Measurements from ENCODE around the gene THADA. TPM values are rescaled to one million over a fixed set of nuclear protein-coding genes. Genes with fewer than 3 reads are reported as not detected.

THADA gene
- total RNA-seq, 6 donors from 2014 or later: 23.6 to 57.5 (median 37.3) TPM

- DNase-seq: no peak
- TF ChIP-seq POLR2A (IDR thresholded peaks at IDR 0.05) (no peak), POLR2AphosphoS5 (IDR thresholded peaks at IDR 0.05) (no peak), EP300 (IDR thresholded peaks at IDR 0.05) (no peak)
- peaks cover 0 to 26% (median 19%) of the 10 kb centered on the region in 4 donors for H3K36me3 ChIP-seq
- peaks cover 0 to 3% (median 0%) of the 10 kb centered on the region in 4 donors for H3K27me3 ChIP-seq
- H3K4me3 ChIP-seq: no peak overlapping the region
- peaks cover 15 to 43% (median 24%) of the 10 kb centered on the region in 4 donors for H3K4me1 ChIP-seq
- H3K9me3 ChIP-seq: no peaks in the 10 kb centered on the region
- WGBS, 2 donors: 37 to 39% methylated on average over 6 of the region's 6 CpGs
- H3K27ac ChIP-seq: peak overlapping the region; percentile 99 to 100 (median 99)
- no peak for ATAC-seq (ENCODE audit: low FRiP score in 2 of 2)
These were observed 366.8 kb downstream of the THADA start for GRCh38 chr2:43228756-43229659.

DNA sequence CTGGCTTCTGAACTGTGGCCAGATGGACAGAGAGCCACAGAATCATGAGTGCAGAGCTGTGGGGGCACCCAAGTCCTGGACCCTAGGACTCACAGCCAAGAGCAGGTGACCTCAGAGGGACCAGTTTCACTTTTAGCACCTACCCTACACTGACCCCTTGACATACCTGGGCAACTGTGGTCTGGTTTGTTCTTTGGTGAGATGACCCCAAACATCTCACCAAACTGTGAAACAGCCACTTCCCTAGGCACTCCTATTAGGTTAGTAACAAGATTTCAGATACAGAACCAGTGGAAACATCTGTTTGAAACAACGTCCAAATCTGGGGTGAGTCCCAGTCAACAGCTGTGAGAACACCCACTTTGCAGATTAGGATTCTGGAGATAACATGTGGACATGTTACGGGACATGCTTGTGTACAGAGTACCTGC, 367.5 kb downstream of the THADA start:
- Histone ChIP-seq H3K4me3 (peak overlapping the region in 2 of 4 donors; percentile 72 to 85), H3K36me3 (peaks cover 5 to 31% (median 21%) of the 10 kb centered on the region in 4 donors), H3K9me3 (no peaks in the 10 kb centered on the region), H3K27me3 (peaks cover 0 to 3% (median 0%) of the 10 kb centered on the region in 4 donors), H3K4me1 (peaks cover 21 to 46% (median 26%) of the 10 kb centered on the region in 4 donors), H3K27ac (peak overlapping the region; percentile 99 to 100 (median 99))
- ATAC-seq (ENCODE audit: low FRiP score in 2 of 2) (no peak), DNase-seq (no peak)
- TF ChIP-seq POLR2AphosphoS5 (IDR thresholded peaks at IDR 0.05) (no peak), EP300 (IDR thresholded peaks at IDR 0.05) (no peak), POLR2A (IDR thresholded peaks at IDR 0.05) (no peak)
- TF ChIP-seq, protein P1, sequence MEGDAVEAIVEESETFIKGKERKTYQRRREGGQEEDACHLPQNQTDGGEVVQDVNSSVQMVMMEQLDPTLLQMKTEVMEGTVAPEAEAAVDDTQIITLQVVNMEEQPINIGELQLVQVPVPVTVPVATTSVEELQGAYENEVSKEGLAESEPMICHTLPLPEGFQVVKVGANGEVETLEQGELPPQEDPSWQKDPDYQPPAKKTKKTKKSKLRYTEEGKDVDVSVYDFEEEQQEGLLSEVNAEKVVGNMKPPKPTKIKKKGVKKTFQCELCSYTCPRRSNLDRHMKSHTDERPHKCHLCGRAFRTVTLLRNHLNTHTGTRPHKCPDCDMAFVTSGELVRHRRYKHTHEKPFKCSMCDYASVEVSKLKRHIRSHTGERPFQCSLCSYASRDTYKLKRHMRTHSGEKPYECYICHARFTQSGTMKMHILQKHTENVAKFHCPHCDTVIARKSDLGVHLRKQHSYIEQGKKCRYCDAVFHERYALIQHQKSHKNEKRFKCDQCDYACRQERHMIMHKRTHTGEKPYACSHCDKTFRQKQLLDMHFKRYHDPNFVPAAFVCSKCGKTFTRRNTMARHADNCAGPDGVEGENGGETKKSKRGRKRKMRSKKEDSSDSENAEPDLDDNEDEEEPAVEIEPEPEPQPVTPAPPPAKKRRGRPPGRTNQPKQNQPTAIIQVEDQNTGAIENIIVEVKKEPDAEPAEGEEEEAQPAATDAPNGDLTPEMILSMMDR (IDR thresholded peaks at IDR 0.05): no peak
- 36 to 38% methylated on average over 2 of the region's 2 CpGs for WGBS, 2 donors

DNA sequence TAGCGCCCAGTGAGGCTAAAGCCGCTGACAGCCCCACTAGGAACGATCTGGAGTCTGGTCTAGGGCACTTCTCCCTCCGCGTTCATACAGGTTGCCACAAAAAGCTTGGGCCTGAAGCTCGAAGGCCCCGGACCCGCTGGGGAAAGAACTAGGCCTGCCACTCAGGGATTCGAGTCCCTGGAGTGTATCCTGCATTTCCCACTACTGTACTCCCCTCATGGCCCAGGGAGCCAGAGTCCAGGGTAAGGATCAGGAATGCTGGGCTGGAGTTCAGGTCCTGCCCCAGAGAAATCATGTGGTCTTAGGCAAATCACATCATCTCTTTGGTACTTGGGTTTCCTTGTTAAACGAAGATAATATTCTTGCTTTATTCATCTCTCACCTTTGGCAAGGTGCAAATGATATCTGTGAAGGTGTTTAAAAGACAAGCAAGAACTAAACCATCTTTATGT, 368.0 kb downstream of the THADA start:
- ATAC-seq (ENCODE audit: low FRiP score in 2 of 2) (no peak), DNase-seq (no peak)
- 3 to 47% methylated on average over 1 to 10 of the region's 10 CpGs for WGBS, 2 donors
- H3K27ac ChIP-seq: peak overlapping the region; percentile 99 to 100 (median 99)
- H3K27me3 ChIP-seq: peaks cover 0 to 3% (median 0%) of the 10 kb centered on the region in 4 donors
- H3K4me3 ChIP-seq: peak overlapping the region in 3 of 4 donors; percentile 72 to 85 (median 82)
- peaks cover 25 to 47% (median 28%) of the 10 kb centered on the region in 4 donors for H3K4me1 ChIP-seq
- peaks cover 6 to 36% (median 22%) of the 10 kb centered on the region in 4 donors for H3K36me3 ChIP-seq
- no peaks in the 10 kb centered on the region for H3K9me3 ChIP-seq
- TF ChIP-seq, protein P1 (IDR thresholded peaks at IDR 0.05): peak in 1 of 6 experiments; percentile 66
- no peak for TF ChIP-seq POLR2AphosphoS5 (IDR thresholded peaks at IDR 0.05)

DNA sequence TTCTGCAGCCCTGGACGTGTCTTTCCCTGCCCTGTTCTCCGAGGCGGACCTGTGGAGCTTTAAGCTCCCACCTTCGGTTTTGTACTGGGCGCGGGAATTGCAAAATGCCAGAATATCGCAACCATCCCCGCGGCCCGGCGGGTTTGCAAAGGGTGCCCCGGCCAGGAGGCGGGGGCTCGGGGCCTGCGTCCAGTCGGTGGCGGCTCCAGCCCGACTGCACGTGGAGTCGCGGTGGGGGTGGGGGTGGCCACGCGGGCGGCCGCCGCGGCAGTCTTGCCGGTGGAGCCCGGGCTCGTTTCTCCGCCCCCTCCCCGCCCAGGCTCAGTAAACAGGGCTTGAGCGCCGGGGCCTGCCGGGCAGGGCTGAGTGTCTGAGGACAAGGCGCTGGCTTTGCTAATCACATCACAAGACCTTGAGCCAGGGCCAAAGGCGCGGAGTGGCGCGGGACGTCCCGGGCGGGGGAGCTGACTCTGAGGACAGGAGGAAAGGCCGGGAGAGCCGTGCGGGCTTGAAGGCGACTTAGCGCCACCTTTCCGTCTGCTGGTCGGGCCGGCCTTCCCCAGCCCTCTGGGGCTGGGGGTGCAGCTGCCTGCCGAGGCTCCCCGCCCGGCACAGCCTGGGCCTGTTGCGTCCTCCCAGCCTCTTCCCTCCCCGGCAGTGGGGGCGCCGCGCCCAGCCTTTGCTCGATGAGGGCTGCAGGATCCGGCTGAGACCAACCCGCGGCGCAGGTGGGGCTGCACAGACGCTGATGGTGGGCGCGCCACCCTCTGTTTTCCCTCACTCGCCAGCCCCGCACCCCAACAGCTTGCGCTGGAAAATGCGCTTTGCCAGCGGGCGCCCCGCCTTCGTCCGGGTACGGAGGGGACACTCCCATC, 368.6 kb downstream of the THADA start:
- Histone ChIP-seq H3K27me3 (peaks cover 0 to 3% (median 0%) of the 10 kb centered on the region in 4 donors), H3K4me3 (peak overlapping the region; percentile 47 to 85 (median 77)), H3K36me3 (peaks cover 6 to 42% (median 20%) of the 10 kb centered on the region in 4 donors), H3K27ac (peak overlapping the region; percentile 99 to 100 (median 99)), H3K9me3 (no peaks in the 10 kb centered on the region), H3K4me1 (peaks cover 29 to 52% (median 34%) of the 10 kb centered on the region in 4 donors)
- peak; percentile 62 to 89 for TF ChIP-seq POLR2AphosphoS5 (IDR thresholded peaks at IDR 0.05)
- peak in 2 of 4 donors; percentile 22 to 94 for TF ChIP-seq EP300 (IDR thresholded peaks at IDR 0.05)
- TF ChIP-seq POLR2A (IDR thresholded peaks at IDR 0.05): peak; percentile 34 to 60 (median 46)
- TF ChIP-seq, protein P1 (IDR thresholded peaks at IDR 0.05): peak in 4 of 6 experiments; percentile 45 to 82 (median 54)
- WGBS, 2 donors: 0 to 2% methylated on average over 10 to 51 of the region's 77 CpGs
- DNase-seq: peak; percentile 96 to 97
- peak; percentile 76 to 86 for ATAC-seq (ENCODE audit: low FRiP score in 2 of 2)

All from upper lobe of left lung (tissue), 6 donors.